ENCODE data around the gene F8.

F8 gene

DNA sequence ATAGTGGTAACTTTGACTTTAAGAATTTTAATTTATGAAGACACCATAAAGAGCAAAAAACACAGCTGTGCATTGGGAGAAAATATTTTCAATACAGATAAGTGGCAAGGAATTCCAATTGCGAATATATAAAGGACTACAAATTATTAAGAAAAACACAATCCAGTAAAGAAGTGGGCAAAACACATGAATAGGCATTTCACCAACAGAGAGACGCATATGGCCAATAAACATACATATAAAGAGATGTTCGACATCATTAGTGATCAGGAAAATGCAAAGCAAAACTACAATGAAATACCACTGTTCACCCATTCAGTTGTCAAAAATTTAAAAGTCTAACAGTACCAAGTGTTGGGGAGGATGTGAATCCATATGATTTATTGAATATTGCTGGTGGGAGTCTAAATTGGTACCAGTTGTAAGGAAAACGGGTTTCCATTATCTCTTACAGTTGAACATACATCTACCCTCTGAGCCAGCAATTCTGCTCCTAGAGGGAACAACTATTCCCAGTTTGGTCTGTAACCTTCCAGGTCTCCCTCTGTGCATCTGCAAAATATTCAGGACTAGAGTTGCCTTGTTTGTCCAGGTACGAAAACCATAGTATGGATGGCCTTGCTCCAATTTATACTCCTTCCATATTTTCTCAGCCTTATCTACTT lies 215.6 kb downstream of the F8 start:
- in situ Hi-C loops (cut with HindIII; ENCODE audit: low pct_unique_long_range_greater_than_20kb, low sequenced_read_pairs): no loop called here
- no peak for DNase-seq (ENCODE audit: low read depth in 1 of 2, low spot score in 1 of 2)
- TF ChIP-seq JUND (IDR thresholded peaks at IDR 0.05; ENCODE audit: low read depth): no peak

DNA sequence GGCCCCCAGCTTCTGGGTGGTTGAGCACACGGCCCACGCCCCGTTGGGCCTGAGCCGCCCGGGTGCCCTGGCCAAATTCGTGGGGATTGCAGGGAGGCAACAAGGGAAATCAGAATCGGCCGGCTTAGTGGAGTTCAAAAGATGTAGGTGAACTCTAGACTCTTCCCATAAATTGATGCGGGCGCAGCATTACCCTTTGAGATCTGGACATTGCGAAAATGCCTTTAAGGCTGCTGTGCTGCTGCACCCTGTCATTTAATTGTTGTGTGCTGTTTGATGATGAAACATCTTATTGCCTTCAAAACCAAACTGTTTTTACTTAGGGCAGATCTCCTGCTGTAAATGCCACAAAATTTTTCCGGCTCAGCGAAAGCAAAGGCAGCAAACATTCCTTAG lies 216.8 kb downstream of the F8 start:
- TF ChIP-seq JUND (IDR thresholded peaks at IDR 0.05; ENCODE audit: low read depth): no peak
- peak in 1 of 2 experiments; percentile 0 for DNase-seq (ENCODE audit: low read depth in 1 of 2, low spot score in 1 of 2)
- in situ Hi-C loops (cut with HindIII; ENCODE audit: low pct_unique_long_range_greater_than_20kb, low sequenced_read_pairs): no loop called here

DNA sequence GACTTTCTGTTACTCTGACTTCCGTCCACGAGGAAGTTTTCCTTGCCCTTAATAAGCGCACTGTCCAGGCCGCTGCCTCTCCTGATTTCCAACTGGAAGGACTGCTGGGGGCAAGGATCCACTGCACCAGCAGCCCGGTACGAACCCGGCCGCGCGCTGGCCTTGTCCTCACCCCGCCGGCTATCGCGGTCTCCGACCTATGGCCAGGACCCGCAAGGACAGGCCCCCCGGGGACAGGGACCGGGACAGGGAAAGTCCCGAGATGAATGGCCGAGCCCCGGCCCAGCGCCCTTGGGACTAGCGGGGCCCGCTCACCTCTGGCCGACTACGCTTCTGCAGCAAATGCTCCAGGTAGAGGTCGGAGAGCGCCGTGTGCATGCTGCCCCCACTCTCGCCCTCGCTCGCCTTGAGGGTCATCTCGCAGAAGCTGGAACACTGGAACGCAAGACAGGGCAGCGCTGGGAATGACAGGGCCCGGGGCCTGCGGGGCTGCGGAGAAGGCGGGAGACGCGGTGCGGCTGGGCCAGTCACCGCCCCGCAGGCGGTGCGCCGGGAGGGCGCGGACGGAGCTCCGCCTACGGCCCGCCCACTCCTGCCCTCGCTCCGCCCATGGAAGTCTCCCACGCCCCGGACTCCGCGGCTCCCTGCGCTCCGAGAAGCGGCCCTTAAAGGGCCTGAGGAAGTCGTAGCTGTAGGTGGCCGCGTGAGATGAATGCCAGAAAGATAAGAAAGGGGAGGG lies 217.4 kb downstream of the F8 start, which contains the start of gene MPP1:
TSS of gene MPP1 (minus strand) at position 529 of the 739 bp plus-strand sequence. CDS start at position 417, 112 bp downstream.
- in situ Hi-C loops (cut with HindIII; ENCODE audit: low pct_unique_long_range_greater_than_20kb, low sequenced_read_pairs): no loop called here
- peak; percentile 51 to 64 for DNase-seq (ENCODE audit: low read depth in 1 of 2, low spot score in 1 of 2)

DNA sequence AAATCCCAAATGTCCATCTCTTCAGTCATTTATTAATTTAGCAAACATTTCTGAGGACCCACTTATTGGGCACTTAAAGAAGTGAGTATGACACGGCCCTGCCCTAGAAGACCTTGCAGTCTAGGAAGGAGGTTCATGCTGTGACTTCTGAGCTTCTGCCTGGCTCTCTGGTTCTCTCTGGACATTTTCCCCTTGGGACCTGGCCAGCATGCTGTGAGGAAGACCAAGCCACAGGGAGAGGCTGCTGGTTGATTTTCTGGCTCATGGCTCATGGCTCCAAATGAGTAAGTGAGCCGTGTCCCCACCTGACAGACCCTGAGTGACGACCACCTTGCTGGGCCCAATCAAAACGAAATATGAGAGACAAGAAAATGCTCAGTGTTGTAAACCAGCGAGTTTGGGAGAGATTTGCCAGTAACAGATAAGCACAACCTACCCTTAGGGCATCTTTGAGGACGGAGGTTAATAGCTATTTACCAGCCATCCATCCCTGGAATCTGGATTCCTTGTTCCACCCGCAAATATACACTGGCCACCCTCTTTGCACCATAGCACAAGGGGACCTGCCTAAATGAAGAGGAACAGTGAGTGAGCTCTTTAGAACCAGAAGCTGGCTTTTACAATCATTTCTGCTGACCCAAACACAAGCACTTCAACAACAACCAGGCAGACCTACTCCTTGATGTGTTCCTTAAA lies 218.1 kb downstream of the F8 start:
- no peak for TF ChIP-seq JUND (IDR thresholded peaks at IDR 0.05; ENCODE audit: low read depth)
- no peak for DNase-seq (ENCODE audit: low read depth in 1 of 2, low spot score in 1 of 2)
- in situ Hi-C loops (cut with HindIII; ENCODE audit: low pct_unique_long_range_greater_than_20kb, low sequenced_read_pairs): no loop called here

More for the DNA sequence above, 217.4 kb downstream of the F8 start, which contains the start of gene MPP1:
- TF ChIP-seq JUND (IDR thresholded peaks at IDR 0.05; ENCODE audit: low read depth): no peak

- in situ Hi-C loops (cut with HindIII; ENCODE audit: low pct_unique_long_range_greater_than_20kb, low sequenced_read_pairs): no loop called here
- DNase-seq (ENCODE audit: low read depth in 1 of 2, low spot score in 1 of 2): no peak
- no peak for TF ChIP-seq JUND (IDR thresholded peaks at IDR 0.05; ENCODE audit: low read depth)
These were observed 219.6 kb downstream of the F8 start for GRCh38 chrX:154802947-154803346.

DNA sequence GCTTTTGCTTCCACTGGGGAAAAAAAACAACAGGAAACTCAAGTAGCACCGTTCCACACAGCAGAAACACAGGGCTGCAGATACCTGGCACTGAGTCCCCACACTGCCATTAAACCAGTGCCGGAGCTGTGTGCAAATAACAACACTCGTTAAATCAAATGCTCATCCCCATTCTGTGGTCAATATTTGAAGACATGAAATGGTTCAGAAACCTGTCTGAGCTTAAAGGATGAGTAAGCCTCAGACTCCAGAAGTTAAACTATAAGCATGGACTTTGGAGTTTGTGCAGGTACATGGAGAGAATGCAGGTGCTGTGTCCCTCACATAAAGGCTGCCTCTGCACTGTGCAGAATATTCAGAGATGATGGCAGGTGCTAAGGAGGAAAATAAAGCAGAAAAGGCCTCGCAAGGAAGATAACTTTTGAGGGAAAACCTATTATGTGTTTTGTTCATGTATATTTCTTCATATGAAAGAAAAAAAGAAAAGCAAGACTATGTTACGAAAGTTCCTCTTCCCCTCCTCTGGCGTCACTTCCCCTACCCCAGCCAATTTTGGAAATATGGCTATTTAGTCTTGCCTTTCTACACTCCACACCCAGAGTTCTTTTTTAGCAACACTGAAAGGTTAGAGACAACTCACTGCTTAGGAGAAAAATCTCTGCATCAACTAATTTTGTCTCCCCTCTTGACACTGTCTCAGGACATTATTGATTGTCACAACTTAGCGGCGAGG lies 221.9 kb downstream of the F8 start:
- in situ Hi-C loops (cut with HindIII; ENCODE audit: low pct_unique_long_range_greater_than_20kb, low sequenced_read_pairs): no loop called here
- TF ChIP-seq JUND (IDR thresholded peaks at IDR 0.05; ENCODE audit: low read depth): no peak
- DNase-seq (ENCODE audit: low read depth in 1 of 2, low spot score in 1 of 2): no peak

GRCh38 chrX:154799556-154800348 lies 222.8 kb downstream of the F8 start:
- in situ Hi-C loops (cut with HindIII; ENCODE audit: low pct_unique_long_range_greater_than_20kb, low sequenced_read_pairs): no loop called here
- TF ChIP-seq JUND (IDR thresholded peaks at IDR 0.05; ENCODE audit: low read depth): no peak
- peak in 1 of 2 experiments; percentile 2 for DNase-seq (ENCODE audit: low read depth in 1 of 2, low spot score in 1 of 2)

DNA sequence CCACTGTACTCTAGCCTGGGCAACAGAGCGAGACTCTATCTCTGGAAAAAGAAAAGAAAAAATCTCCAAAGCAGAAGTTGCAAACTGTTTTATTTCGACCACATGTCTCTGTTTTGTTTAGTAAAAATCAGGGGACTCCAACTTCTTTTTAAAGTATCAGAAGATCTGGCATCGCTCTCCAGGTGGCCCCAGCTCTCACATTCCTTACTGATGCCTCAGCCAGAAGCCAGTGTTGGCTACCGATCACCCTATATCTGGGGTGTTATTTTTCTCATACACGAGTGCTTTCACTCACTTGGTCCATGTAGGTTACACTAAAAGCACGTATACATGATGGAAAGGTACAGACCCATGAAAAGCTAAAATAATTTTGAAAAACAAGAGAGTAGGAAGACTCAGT lies 225.5 kb downstream of the F8 start:
- in situ Hi-C loops (cut with HindIII; ENCODE audit: low pct_unique_long_range_greater_than_20kb, low sequenced_read_pairs): no loop called here
- no peak for TF ChIP-seq JUND (IDR thresholded peaks at IDR 0.05; ENCODE audit: low read depth)
- DNase-seq (ENCODE audit: low read depth in 1 of 2, low spot score in 1 of 2): no peak

DNA sequence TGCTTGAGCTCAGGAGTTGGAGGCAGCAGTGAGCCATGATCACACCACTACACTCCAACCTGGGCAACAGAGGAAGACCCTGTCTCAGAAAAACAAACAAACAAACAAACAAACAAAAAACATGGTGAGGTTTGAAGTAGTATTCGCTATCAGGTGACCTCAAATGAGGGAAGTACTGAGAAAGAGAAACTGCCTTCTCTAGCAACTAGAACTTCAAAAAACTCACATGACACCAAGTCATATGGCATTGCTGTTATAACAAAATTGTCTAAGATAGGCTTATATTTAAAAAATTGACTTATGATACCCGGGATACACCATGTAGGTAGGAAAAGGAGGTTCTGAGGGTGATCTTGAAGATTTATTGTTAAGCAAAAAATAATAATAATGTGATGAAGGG lies 227.5 kb downstream of the F8 start:
- in situ Hi-C loops (cut with HindIII; ENCODE audit: low pct_unique_long_range_greater_than_20kb, low sequenced_read_pairs): no loop called here
- DNase-seq (ENCODE audit: low read depth in 1 of 2, low spot score in 1 of 2): no peak
- no peak for TF ChIP-seq JUND (IDR thresholded peaks at IDR 0.05; ENCODE audit: low read depth)

- no peak for DNase-seq (ENCODE audit: low read depth in 1 of 2, low spot score in 1 of 2)
- in situ Hi-C loops (cut with HindIII; ENCODE audit: low pct_unique_long_range_greater_than_20kb, low sequenced_read_pairs): no loop called here
- no peak for TF ChIP-seq JUND (IDR thresholded peaks at IDR 0.05; ENCODE audit: low read depth)
These were observed 229.3 kb downstream of the F8 start for GRCh38 chrX:154793084-154793795.

- in situ Hi-C loops (cut with HindIII; ENCODE audit: low pct_unique_long_range_greater_than_20kb, low sequenced_read_pairs): no loop called here
- TF ChIP-seq JUND (IDR thresholded peaks at IDR 0.05; ENCODE audit: low read depth): no peak
- no peak for DNase-seq (ENCODE audit: low read depth in 1 of 2, low spot score in 1 of 2)
These were observed 230.6 kb downstream of the F8 start for GRCh38 chrX:154791939-154792338.

Measured in T47D (cell line).